ENCODE measurements around the gene MYPOP.

The MYPOP gene

DNA sequence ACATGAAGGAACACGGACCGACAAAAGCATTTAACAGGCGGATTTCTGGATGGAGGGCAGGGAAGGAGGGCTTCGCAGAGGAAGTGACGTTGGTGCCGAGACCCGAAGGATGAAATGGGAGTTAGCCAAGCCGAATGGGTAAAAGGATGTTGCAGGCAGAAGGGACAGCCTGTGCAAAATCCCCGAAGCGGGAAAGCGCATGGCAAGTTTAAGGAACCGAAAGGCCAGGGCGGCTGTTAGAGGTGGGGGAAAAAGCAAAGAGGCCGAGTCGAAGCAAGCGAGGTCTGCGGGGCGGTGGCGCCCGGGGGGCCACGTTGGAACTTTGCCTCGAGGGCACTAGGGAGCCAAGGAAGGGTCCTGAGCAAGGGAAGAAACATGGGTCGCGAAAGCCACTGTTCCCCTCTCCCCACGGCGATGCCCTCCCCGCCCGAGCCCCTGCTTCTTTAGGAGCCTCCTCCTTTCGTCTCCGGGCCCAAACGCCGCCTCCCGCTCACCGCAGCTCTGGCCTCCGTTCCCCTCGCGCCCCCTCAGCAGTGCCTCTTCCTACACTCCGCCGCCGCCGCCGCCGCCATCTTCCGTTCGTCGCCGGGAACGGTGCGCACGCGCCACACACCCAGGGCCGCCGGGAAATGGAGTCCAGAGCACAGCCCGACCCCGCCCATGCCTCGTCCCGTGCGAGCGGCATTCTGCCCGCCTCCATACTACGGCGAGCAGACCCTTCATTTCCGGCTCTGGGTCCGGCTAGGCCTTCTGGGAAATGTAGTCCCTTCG lies 39.7 kb downstream of the MYPOP start, which contains the start of gene SYMPK:
TSS of gene SYMPK (minus strand) at position 584 of the 771 bp plus-strand sequence. CDS start 8,652 bp downstream, outside the sequence.
- DNase-seq, result peak; percentile 99

GRCh38 chr19:45862271-45862563 lies 40.2 kb downstream of the MYPOP start:
- DNase-seq, result no peak

DNA sequence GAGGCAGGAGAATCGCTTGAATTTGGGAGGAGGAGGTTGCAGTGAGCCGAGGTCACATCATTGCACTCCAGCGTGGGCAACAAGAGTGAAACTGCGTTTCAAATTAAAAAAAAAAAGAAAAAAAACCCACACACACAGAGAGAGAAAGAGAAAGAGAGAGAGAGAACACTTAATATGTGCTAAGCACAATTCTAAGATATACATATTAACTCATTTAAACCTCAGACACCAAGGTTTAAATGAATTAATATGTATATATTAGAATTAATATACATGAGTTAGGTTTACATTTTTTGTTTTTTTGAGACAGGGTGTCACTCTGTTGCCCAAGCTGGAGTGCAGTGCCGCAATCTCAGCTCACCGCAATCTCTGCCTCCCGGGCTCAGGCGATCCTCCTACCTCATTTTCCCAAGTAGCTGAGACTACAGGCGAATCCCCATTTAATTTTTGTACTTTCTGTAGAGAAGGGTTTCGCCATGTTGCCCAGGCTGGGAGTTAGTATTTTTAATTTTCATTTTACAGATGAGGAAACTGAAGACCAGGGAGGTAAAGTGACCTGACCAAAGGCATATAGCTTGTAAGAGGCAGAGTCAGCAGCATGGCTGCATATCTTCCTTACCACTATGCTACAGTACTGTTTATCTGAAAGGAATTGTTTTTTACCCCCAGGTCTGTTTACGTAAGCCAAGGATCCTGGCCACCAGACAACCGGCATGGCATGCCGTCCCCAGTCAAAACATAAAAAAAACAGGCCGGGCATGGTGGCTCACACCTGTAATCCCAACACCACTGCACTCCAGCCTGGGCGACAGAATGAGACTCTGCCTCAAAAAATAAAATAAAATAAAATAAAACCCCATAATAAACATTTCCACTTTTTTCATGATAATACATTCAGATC lies 41.8 kb downstream of the MYPOP start:
- DNase-seq, result no peak

DNA sequence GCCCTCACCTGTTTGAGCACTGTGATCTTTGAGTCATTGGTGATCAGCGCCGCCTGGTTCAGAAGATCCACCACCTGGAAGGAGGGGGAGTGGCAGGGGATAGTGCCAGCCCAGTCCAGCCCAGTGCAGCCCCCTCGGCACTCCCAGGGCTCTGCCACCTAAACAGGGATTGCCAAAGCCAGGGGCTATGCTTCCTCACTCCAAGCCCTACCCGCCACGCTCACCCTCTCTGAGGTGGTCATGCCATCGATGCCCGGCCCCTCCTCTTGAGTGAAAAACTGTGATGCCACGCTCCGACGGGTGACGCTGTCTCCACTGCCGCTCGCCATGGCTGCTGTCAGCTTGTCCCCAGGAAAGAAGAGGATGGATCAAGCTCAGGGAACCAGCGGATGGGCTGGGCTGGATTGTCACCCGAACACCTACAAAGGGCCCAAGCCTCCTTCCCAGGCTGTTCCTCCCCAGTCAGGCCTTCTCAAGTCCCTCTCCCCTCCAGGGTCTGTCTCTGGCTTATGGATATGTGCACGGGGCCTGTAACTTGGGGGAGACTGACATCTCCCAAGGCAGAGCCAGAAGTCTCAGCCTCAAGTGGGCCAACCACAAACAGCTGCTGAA lies 48.1 kb downstream of the MYPOP start:
- no peak for DNase-seq

DNA sequence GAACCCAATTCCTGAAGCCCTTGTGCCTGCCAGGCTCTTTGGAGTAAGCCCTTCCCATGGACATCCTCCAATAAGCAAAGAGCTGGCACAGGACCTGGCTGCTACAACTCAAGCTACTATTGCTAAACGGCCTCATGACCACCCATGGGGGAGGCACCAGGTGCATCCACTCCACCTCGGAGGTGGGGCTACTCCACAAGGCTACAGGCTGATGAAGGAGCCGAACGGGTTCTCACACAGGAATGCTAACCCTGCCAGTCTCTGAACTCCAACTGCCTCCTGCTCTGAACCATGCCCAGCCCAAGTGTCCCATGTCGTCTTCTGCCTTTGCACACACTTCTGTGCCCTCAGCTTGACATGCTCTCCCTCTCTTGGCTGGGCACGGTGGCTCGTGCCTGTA lies 49.4 kb downstream of the MYPOP start:
- no peak for DNase-seq

- DNase-seq, result no peak
Measured at GRCh38 chr19:45852145-45852750, 50.2 kb downstream of the MYPOP start.

DNA sequence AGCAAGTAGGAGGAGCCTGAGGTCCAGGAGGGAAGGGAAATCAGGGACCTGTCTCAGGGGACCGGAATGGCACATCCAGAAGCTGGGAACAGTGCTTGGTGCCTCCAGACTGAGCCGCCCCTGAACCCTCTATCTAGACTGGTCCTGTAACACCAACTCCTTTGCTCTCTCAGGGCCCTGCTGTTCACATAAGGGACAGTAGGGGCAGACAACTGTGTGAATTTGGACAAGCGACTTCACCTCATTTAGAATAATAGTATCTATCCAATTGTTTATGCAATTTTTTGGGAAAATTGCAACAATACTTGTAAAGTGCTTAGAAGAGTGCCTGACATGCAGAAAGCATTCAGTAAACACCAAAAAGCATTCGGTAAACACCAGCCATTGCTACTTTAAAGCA lies 53.5 kb downstream of the MYPOP start:
- no peak for DNase-seq

DNA sequence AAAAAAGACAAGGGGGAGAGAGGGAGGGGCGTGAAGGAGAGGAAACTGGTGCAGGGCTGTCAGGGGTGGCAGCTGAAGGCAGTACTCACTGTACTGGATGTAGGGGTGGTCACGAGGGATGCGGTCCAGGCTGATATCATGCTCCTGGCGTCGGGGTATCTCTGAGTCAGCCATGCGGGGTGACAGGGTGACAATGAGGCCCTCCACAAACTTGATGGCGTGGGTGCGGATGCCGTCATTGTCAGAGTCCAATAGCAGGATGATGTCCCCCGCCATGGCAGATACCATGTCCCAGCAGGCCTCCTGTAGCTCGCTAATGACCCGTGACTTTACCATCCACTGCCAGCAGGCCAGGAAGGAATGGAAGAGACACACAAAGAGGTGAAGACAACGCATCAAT lies 54.8 kb downstream of the MYPOP start:
- no peak for DNase-seq

DNA sequence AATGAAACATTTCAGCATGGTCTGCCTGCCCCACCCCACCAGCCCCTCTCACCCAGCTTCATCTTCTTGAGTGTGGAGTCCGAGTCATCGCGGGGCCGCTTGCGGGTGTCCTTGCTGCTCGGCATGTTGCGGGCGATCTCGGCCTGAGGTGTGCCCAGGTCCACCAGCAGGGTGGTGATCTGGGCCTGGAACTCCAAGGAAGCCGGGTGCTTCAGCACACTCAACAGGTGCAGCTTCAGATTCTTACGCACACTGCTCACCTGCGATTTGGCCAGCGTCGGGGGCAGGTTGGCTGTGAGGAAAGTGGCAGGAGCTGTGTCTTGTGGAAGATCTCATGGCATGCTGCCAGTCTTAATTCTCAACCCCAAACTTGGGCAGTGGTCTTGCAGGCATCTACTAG lies 60.2 kb downstream of the MYPOP start:
- DNase-seq, result no peak

Measured in NCI-H69 (cell line).